Esophagus squamous epithelium (tissue), 5 donors: ENCODE measurements around the gene SLC16A7. TPM values are rescaled to one million over a fixed set of nuclear protein-coding genes. Genes with fewer than 3 reads are reported as not detected.

ENCODE experiments used
- DNase-seq: peaks from one replicate; lab custom pipeline; 2025; lab: John Stamatoyannopoulos, UW
- H3K27ac ChIP-seq, 4 donors: fragments of 200-600 bp; sonication (generic); one replicate each; pipeline ENCODE4 v1.5.1; 2016 to 2019; ENCODE audit warnings: mild to moderate bottlenecking in 1 of 4
- H3K27me3 ChIP-seq, 4 donors: fragments of 200-600 bp; sonication (generic); 1 replicate in 3 of 4; 2 replicates in 1 of 4; pipeline versions ENCODE4 v1.5.1 to v1.6.0; 2017 to 2021; ENCODE audit warnings: antibody characterized with exemption in 1 of 4
- H3K36me3 ChIP-seq, 3 donors: fragments of 200-600 bp; sonication (generic); one replicate each; pipeline ENCODE4 v1.5.1; 2016 to 2019
- H3K4me1 ChIP-seq, 3 donors: fragments of 200-600 bp; sonication (generic); one replicate each; pipeline ENCODE4 v1.5.1; 2017 to 2019
- H3K4me3 ChIP-seq, 4 donors: fragments of 200-600 bp; sonication (generic); 1 replicate in 3 of 4; 2 replicates in 1 of 4; pipeline ENCODE4 v1.5.1; 2016 to 2019; ENCODE audit warnings: mild to moderate bottlenecking in 2 of 4, moderate library complexity in 1 of 4
- H3K9me3 ChIP-seq, 3 donors: fragments of 200-600 bp; sonication (generic); one replicate each; pipeline ENCODE4 v1.5.1; 2016 to 2019
- CTCF ChIP-seq, 6 experiments: fragments of 450-650 bp in 4 of 6; fragments of 200-600 bp in 2 of 6; sonication (generic) in 2 of 6; IDR thresholded peaks; one replicate each; pipeline ENCODE4 v1.5.1; 2016 to 2019; ENCODE audit warnings: antibody characterized with exemption in 6 of 6, mild to moderate bottlenecking in 4 of 6, moderate library complexity in 4 of 6
- POLR2A ChIP-seq, 4 donors: fragments of 450-650 bp; IDR thresholded peaks; one replicate each; pipeline ENCODE4 v1.6.1; 2017; ENCODE audit warnings: antibody characterized with exemption in 4 of 4, mild to moderate bottlenecking in 4 of 4, moderate library complexity in 3 of 4
- WGBS, 2 donors: methylation state at CpG; one replicate each; pipeline ENCODE4 v1.1.5; 2018; 5-methylcytosine and 5-hydroxymethylcytosine counted together
- intact Hi-C: fragments of 100-400 bp; cut with DNase I; formaldehyde crosslinking; loops from one replicate; pipeline ENCODE4 v1.15.0; 2022
- total RNA-seq, 4 donors: library from RNA; depleted of rRNA; stranded (reverse); fragments of >200 nt; gene quantifications; one replicate each; pipeline ENCODE4 v1.1.0, GENCODE V29; 2016
- donor health status: DM: yes; HTN: yes; CAD: no.

SLC16A7 gene
- total RNA-seq, 4 donors from 2014 or later, result 55.3 to 82.1 (median 72.9) TPM

GRCh38 chr12:59575826-59576225 lies 20.0 kb upstream of the SLC16A7 start:
- no peaks in the 10 kb centered on the region for H3K27me3 ChIP-seq
- peaks cover 0 to 4% (median 0%) of the 10 kb centered on the region in 3 donors for H3K4me1 ChIP-seq
- intact Hi-C loops, result no loop called here
- TF ChIP-seq POLR2A (IDR thresholded peaks at IDR 0.05) (no peak), CTCF (IDR thresholded peaks at IDR 0.05) (no peak)
- H3K4me3 ChIP-seq, result no peak overlapping the region
- 84 to 85% methylated on average over 2 of the region's 2 CpGs for WGBS, 2 donors
- no peaks in the 10 kb centered on the region for H3K36me3 ChIP-seq
- no peak for DNase-seq
- H3K9me3 ChIP-seq, result no peaks in the 10 kb centered on the region
- no peak overlapping the region for H3K27ac ChIP-seq

- no peak overlapping the region for H3K4me3 ChIP-seq
- H3K4me1 ChIP-seq, result peaks cover 0 to 4% (median 0%) of the 10 kb centered on the region in 3 donors
- TF ChIP-seq POLR2A (IDR thresholded peaks at IDR 0.05) (no peak), CTCF (IDR thresholded peaks at IDR 0.05) (no peak)
- H3K9me3 ChIP-seq, result no peaks in the 10 kb centered on the region
- no peak for DNase-seq
- WGBS, 2 donors, result 82 to 89% methylated on average over 1 of the region's 1 CpG
- H3K36me3 ChIP-seq, result no peaks in the 10 kb centered on the region
- intact Hi-C loops, result no loop called here
- no peaks in the 10 kb centered on the region for H3K27me3 ChIP-seq
- no peak overlapping the region for H3K27ac ChIP-seq
Measured at GRCh38 chr12:59578254-59578653, 17.6 kb upstream of the SLC16A7 start.

- Histone ChIP-seq H3K36me3 (no peaks in the 10 kb centered on the region), H3K27me3 (no peaks in the 10 kb centered on the region), H3K4me1 (no peaks in the 10 kb centered on the region), H3K9me3 (no peaks in the 10 kb centered on the region), H3K4me3 (no peak overlapping the region), H3K27ac (no peak overlapping the region)
- no peak for TF ChIP-seq CTCF (IDR thresholded peaks at IDR 0.05)
- TF ChIP-seq POLR2A (IDR thresholded peaks at IDR 0.05), result no peak
- WGBS, 2 donors, result 87 to 90% methylated on average over 2 of the region's 2 CpGs
- DNase-seq, result no peak
- intact Hi-C loops, result no loop called here
Measured at GRCh38 chr12:59579631-59580030, 16.2 kb upstream of the SLC16A7 start.

GRCh38 chr12:59580050-59580449 lies 15.8 kb upstream of the SLC16A7 start:
- no peak overlapping the region for H3K27ac ChIP-seq
- no peak for TF ChIP-seq CTCF (IDR thresholded peaks at IDR 0.05)
- 37 to 43% methylated on average over 2 of the region's 2 CpGs for WGBS, 2 donors
- no peaks in the 10 kb centered on the region for H3K27me3 ChIP-seq
- H3K9me3 ChIP-seq, result no peaks in the 10 kb centered on the region
- intact Hi-C loops, result no loop called here
- H3K4me3 ChIP-seq, result no peak overlapping the region
- DNase-seq, result no peak
- no peaks in the 10 kb centered on the region for H3K4me1 ChIP-seq
- H3K36me3 ChIP-seq, result no peaks in the 10 kb centered on the region

- 71 to 72% methylated on average over 1 of the region's 1 CpG for WGBS, 2 donors
- Histone ChIP-seq H3K4me3 (no peak overlapping the region), H3K9me3 (no peaks in the 10 kb centered on the region), H3K27me3 (no peaks in the 10 kb centered on the region), H3K27ac (no peak overlapping the region), H3K4me1 (no peaks in the 10 kb centered on the region), H3K36me3 (no peaks in the 10 kb centered on the region)
- TF ChIP-seq CTCF (IDR thresholded peaks at IDR 0.05) (no peak), POLR2A (IDR thresholded peaks at IDR 0.05) (no peak)
- intact Hi-C loops, result no loop called here
- DNase-seq, result no peak
Measured at GRCh38 chr12:59583003-59583712, 12.7 kb upstream of the SLC16A7 start.
